ENCODE results near the gene FPR3. TPM values are rescaled to one million over a fixed set of nuclear protein-coding genes. Genes with fewer than 3 reads are reported as not detected.
"Not testable (repeated sequence)": the region's sequence is repeated elsewhere in the genome, so short reads cannot be mapped to it uniquely, and the experiment has no call there.

Gene FPR3
- total RNA-seq, 1 experiment from 2014 or later = 0.64 TPM

DNA sequence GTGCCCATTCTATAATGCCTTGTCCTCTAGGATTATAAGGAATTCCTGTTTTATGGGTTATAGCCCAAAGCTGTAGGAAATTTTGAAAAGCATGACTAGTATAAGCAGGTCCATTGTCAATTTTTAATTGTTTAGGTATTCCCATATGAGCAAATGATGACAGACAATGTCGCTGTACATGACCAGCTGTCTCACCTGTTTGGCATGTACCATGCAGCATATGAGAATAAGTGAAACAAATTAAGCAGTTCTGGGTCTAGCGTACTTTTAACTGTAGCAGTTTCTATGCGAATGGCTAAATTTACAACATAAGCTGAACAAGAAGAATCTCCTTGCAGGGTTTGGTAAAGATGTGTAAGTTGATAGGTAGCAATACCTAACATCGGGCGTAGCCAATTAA lies 11.6 kb downstream of the FPR3 start:
- DNase-seq (ENCODE audit: low spot score) = not testable (repeated sequence)

DNA sequence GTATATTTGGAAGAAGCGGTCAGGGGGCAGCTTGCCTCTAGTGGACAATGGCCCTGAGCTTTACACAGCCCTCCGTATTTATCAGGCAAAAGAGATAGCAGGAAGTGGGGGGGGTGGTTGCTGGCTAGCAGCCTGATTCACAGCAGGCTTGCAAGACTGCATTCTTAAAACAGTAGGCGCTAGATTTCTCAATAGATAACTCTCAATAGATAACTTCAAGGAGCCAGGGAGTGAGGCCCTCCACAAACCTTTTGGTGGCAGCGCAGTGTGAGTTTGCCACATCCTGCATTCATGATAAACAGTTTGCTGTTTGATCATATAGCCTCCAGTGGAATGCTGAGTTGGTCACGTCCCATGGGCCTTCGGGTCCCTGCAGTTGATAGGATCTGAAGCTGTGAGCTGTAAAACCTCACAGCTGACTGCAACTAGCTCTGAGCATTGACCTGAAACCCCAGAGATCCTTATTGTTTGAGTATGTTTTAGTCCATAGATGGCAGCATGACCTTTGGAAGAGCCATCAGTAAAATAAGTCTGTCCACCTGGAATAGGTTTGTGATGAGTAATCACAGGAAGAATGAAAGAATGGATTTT lies 12.2 kb downstream of the FPR3 start:
- DNase-seq (ENCODE audit: low spot score) = peak; percentile 59

GRCh38 chr19:51807925-51808324 lies 13.0 kb downstream of the FPR3 start:
- DNase-seq (ENCODE audit: low spot score) = no peak

GRCh38 chr19:51808333-51808986 lies 13.5 kb downstream of the FPR3 start:
- peak; percentile 63 for DNase-seq (ENCODE audit: low spot score)

DNA sequence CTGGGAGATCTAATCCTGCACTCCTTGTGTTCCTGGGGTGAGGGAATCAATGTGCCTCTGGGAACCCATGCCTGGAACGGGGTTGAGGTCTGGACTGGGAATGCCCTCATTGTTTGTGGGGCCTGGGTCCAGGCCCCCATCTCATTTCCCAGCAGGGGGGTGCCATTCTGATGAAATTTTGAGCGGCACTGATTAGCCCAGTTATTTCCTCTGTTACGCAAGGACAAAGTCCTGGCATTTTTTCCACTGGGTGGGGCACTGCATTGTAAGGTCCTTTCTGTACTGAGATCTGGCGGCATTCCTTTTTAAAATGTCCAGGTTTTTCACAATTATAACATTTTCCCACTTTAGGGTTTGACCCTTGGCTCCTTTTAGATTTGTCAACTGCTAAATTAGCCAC lies 14.8 kb downstream of the FPR3 start:
- no peak for DNase-seq (ENCODE audit: low spot score)

- DNase-seq (ENCODE audit: low spot score) = peak; percentile 91
Measured at GRCh38 chr19:51810223-51810622, 15.3 kb downstream of the FPR3 start.

GRCh38 chr19:51811344-51811743 lies 16.4 kb downstream of the FPR3 start:
- no peak for DNase-seq (ENCODE audit: low spot score)

DNA sequence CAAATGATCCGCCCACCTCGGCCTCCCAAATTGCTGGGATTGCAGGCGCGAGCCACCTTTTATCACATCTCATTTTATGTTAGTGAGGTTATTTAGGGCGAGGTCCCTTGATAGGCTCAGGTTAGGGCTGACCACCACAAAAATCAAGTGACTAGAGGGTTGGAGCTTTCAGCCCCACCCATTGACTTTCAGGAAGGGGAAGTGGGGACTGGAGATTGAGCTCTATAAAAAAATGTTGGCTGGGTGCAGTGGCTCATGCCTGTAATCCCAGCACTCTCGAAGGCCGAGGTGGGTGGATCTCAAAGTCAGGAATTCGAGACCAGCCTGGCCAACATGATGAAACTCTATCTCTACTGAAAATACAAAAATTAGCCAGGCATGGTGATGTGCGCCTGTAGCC lies 20.1 kb downstream of the FPR3 start:
- DNase-seq (ENCODE audit: low spot score) = no peak

DNA sequence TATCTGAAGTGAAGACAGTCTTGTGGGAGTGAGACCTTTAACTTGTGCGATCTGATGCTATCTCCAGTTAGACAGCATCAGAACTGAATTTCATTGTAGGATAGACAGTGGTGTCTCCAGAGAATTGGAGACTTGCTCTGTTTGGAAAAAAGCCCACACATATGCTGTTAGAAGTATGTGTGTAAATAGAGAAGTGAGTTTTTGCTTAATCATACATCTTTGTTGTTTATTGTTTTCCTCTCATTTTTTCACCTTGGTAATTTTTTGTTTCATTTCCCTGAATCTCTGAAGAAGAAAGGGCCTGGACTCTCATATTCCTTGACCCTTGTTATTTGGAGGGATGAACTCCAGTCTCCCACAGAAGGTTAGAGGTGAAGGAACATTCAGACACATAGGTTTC lies 21.8 kb downstream of the FPR3 start:
- no peak for DNase-seq (ENCODE audit: low spot score)

DNA sequence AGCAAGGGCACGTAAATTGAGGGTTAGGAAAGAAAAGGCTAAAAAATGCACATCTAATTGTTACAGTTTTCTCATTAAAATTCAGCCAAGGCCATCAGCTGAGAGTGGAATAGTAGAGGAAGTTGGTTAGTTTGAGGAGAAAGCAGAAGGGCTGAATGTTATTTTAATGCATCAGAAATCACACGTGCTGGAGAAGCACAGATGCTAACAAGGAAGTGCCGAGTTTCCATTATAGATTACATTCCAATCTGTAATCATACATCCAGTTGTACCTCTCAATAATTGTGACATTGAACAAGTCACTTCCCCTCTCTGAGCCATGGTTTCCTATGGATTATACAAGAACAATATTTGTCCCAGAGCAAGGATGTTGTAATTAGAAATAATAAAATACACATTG lies 25.1 kb downstream of the FPR3 start:
- no peak for DNase-seq (ENCODE audit: low spot score)

GRCh38 chr19:51820831-51821446 lies 26.0 kb downstream of the FPR3 start:
- no peak for DNase-seq (ENCODE audit: low spot score)

- DNase-seq (ENCODE audit: low spot score) = no peak
Measured at GRCh38 chr19:51821456-51821855, 26.5 kb downstream of the FPR3 start.

DNA sequence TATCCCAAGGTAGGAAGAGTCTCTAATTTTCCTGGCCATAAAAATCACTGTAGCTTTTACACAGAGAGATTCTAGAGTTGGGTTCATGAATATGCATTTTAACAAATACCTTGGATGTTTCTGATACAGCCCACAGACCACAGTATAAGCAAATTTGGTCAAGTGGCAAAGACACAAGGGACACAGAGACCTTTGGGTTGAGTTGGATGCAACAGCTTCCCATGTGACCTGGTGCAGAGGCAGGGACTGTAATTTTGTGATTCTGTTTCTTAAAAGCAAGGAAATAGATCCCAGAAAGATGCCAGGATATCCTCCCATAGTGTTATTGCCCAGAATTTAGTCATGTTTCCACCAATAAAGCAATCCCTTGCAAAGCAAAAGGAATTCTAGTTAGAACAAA lies 27.0 kb downstream of the FPR3 start:
- DNase-seq (ENCODE audit: low spot score) = peak; percentile 71

- DNase-seq (ENCODE audit: low spot score) = peak; percentile 84
Measured at GRCh38 chr19:51822325-51822724, 27.4 kb downstream of the FPR3 start.

DNA sequence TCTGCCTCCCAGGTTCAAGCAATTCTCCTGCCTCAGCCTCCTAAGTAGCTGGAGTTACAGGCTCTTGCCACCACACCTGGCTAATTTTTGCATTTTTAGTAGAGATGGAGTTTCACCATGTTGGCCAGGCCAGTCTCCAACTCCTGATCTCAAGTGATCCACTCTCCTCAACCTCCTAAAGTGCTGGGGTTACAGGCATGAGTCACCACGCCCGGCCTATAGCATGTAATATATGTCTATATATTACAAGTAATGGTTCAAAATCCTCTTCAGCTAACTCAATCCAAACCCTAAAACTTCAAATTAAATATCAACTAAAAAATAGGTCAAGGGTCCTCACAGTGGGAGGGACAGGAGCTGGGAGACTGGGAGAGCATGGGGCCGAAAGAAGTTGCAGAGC lies 28.0 kb downstream of the FPR3 start:
- DNase-seq (ENCODE audit: low spot score) = no peak

- DNase-seq (ENCODE audit: low spot score) = no peak
Measured at GRCh38 chr19:51824281-51825005, 29.5 kb downstream of the FPR3 start.

DNA sequence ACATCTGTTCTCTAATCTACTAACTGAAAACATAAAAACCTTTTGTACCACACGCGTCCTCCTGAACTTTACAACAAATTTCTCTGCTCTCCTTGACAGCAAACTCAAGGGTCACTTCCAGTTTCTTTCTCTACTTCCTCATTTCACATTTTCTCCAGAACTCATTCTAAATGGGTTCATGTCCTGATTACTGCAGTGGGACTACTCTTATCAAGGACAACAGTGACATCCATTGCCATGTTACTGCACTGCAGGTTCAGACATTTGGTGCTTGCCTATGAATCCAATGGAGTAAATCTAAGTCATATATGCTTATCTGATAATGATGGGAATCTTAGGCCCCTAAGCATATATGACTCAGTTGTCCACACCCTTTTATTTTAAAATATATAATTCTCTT lies 35.3 kb downstream of the FPR3 start:
- DNase-seq (ENCODE audit: low spot score) = no peak

DNA sequence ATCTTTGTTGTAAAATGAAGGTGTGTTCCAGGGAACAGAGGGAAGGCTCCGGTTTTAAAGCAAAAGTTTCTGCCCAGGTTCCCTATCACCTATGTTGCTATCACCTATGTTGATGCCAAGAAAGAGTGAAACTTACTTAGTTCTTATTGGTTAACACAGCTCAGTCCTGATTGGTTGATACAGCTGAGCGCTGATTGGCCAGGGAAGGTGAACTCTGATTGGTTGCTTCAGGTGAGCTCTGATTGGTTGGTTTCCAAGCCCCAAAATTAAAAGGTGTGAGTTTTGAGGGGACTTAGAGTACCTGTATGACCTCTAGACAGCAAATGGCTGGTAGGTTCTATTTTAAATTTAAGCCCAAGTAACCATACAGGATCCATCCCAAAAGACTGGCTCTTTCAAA lies 42.2 kb downstream of the FPR3 start:
- no peak for DNase-seq (ENCODE audit: low spot score)

DNA sequence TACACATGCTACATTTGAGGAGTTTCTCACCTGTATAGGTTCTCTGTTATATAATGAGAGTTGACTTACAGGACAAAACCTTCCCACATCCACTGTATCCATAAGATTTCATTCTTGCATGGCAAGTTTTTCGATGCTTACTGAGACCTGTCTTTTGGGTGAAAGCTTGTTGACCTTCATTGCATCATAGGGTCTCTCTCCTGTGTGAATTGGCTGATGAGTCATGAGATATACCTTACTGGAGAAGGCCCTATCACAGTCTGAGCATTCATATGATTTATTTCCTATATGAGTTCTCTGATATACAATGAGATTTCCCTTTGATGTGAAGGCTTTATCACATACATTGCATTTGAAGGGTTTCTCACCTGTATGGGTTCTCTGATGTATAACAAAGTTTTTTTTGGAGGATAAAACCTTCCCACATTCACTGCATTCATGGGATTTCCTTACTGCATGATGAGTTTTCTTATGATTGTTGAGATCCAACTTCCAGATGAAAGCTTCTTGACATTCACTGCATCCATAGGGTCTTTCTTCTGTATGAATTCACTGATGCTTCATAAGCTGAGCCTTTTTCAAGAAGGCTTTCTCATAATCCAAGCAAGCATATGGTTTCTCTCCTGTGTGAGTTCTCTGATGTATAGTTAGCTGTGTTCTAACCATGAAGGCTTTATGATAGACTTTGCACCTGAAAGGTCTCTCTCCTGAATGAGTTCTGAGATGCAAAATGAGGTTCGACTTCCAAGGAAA lies 67.1 kb downstream of the FPR3 start:
- DNase-seq (ENCODE audit: low spot score) = no peak

- no peak for DNase-seq (ENCODE audit: low spot score)
Measured at GRCh38 chr19:51873097-51873496, 78.1 kb downstream of the FPR3 start.
